ENCODE data around the gene PRPF40B.
A peak's percentile ranks its signal among the peaks of the same experiment; 100 is the strongest.

The PRPF40B gene

DNA sequence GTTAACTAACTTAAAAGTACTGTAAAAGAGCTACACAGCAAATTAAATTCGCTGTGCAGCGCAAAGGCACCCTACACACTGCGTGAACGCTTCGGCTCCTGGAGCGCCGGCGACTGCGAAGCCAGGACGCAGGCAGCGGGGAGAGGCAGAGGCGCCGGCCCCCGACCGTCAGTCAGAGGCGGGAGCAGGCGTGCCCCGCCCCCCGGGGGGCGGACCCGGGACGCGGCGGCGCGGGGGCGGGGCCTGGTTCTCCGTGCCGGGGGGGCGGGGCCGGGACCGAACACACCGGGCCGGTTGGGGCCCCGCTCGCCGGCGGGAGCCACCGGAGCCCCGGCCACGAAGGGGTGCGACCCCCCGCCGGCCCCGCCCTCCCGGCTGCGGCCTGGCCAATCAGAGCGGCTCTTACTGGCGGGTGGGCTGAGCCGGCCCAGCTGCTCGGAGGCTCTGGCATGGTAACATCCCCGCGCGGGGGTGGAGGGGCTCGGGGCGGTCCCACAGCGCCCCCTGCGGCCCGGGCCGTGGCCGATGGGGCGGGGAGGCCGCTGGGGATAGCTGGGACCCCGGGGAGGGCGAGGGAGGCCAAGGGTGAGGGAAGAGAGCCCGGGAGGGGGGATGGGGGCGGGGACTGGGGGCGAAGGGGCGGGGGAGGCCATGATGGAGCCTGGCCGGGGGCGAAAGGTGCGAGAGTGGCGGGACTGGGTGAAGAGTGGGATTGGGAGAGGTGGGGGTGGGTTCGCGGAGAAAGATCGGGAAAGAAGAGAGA is at the start of gene PRPF40B:
Gene PRPF40B (plus strand): TSS at position 420 of the 763 bp plus-strand sequence. CDS start 30 bp downstream, at position 450.
- TF ChIP-seq CTCF (IDR thresholded peaks at IDR 0.05), result peak; percentile 40; the same call in 1 of the 2 replicates

GRCh38 chr12:49577589-49578315 is 45.6 kb upstream of the PRPF40B start:
- TF ChIP-seq CTCF (IDR thresholded peaks at IDR 0.05), result no peak

GRCh38 chr12:49578471-49579112 is 44.8 kb upstream of the PRPF40B start:
- TF ChIP-seq CTCF (IDR thresholded peaks at IDR 0.05), result no peak

DNA sequence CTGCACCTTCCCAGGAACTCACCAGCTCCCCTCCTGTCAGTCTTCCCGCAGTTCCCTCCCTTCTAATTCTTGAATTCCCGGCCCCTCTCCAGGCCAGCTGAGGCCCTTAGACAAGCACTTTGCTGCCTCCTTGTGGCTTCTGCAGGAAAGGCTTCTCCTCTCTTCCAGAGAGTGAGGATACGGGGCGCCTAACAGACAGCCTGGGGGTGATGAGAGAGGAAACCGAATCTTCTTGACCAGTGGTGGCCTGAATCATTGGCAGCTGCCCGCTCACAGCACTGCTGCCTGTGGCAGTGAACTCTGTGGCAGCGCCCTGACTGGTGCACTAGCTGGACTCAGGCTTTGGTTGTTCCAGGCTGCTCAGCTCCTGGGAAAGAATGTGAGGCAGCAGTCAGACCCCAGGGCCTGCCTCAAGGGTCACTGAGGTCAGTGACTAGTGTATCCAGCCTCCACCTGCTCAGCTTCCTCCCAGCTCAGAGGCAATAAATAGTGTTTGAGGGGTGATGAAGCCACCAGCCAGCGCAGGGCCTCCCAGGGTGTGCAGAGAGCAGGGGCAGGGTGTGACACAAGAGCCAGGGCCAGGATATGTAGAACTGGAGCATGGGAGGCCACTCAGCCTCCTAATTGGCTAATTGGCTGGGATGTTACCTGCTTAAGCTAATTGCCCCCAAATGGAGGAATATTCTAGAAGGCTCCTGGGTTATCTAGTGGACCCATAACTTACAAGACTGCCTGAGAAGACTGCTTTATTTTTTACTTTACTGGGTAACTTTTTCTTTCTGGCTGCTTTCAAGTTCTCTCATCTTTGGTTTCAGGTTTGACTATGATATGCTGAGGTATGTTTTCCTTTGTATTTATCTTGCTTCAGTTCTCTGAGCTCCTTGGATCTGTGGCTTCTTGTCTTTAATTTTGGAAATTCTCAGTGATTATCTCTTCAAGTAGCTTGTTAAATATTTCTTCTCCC is 42.5 kb upstream of the PRPF40B start:
- peak; percentile 92 for TF ChIP-seq CTCF (IDR thresholded peaks at IDR 0.05)

- TF ChIP-seq CTCF (IDR thresholded peaks at IDR 0.05), result no peak
These were observed 41.2 kb upstream of the PRPF40B start for GRCh38 chr12:49582201-49582600.

- no peak for TF ChIP-seq CTCF (IDR thresholded peaks at IDR 0.05)
These were observed 40.5 kb upstream of the PRPF40B start for GRCh38 chr12:49582850-49583249.

All from LNCAP (cell line).